KMS-11 (cell line): ENCODE results near the gene GIPC2.

Experiments
- H2AFZ ChIP-seq: fragments of 200-600 bp; sonication (generic); 2 replicates; pipeline ENCODE4 v1.6.1; 2016; ENCODE audit warnings: antibody characterized with exemption, mixed run types, low read depth
- H3K27ac ChIP-seq: fragments of 200-600 bp; sonication (generic); 2 replicates; pipeline ENCODE4 v1.6.1; 2016; ENCODE audit warnings: mild to moderate bottlenecking, mixed run types
- H3K27me3 ChIP-seq: fragments of 200-600 bp; sonication (generic); 2 replicates; pipeline ENCODE4 v1.6.1; 2017; ENCODE audit warnings: mild to moderate bottlenecking, low read depth, mixed run types, moderate library complexity; ENCODE audit not compliant: insufficient read depth
- H3K36me3 ChIP-seq: fragments of 200-600 bp; sonication (generic); 2 replicates; pipeline ENCODE4 v1.6.1; 2017; ENCODE audit warnings: mild to moderate bottlenecking, mixed run types; ENCODE audit not compliant: insufficient read depth
- H3K4me1 ChIP-seq: fragments of 200-600 bp; sonication (generic); 2 replicates; pipeline ENCODE4 v1.6.1; 2016; ENCODE audit warnings: mild to moderate bottlenecking, low read depth, mixed run types; ENCODE audit not compliant: poor library complexity, severe bottlenecking
- H3K4me2 ChIP-seq: fragments of 200-600 bp; sonication (generic); 2 replicates; pipeline ENCODE4 v1.7.0; 2016; ENCODE audit warnings: mild to moderate bottlenecking, mixed run types
- H3K4me3 ChIP-seq: fragments of 200-600 bp; sonication (generic); IDR thresholded peaks from 2 replicates; pipeline ENCODE4 v1.6.1; 2017; ENCODE audit warnings: low read depth, low read length, mixed read lengths; ENCODE audit not compliant: insufficient read depth
- H3K79me2 ChIP-seq: fragments of 200-600 bp; sonication (generic); 2 replicates; pipeline ENCODE4 v1.6.1; 2016; ENCODE audit warnings: low read depth, mixed run types; ENCODE audit not compliant: insufficient read depth
- H3K9ac ChIP-seq: fragments of 200-600 bp; sonication (generic); 2 replicates; pipeline ENCODE4 v1.6.1; 2016; ENCODE audit warnings: mild to moderate bottlenecking, mixed run types
- H4K20me1 ChIP-seq: fragments of 200-600 bp; sonication (generic); 2 replicates; pipeline ENCODE4 v1.6.1; 2016; ENCODE audit warnings: mild to moderate bottlenecking, mixed run types; ENCODE audit not compliant: insufficient read depth
- CTCF ChIP-seq: fragments of 200-600 bp; sonication (generic); conservative IDR thresholded peaks from 2 replicates; pipeline ENCODE4 v1.6.1; 2017; ENCODE audit warnings: low read depth, mild to moderate bottlenecking, antibody characterized with exemption, low read length, moderate library complexity, mixed read lengths

The GIPC2 gene

GRCh38 chr1:78156805-78157521 is 111.2 kb downstream of the GIPC2 start:
- Histone ChIP-seq H3K27me3 (no peaks in the 10 kb centered on the region), H3K4me2 (peak overlapping the region; percentile 68), H2AFZ (0 out of 2 replicates have a peak overlapping the region, but pooled peaks have one; percentile 26)

GRCh38 chr1:78165816-78166215 is 120.0 kb downstream of the GIPC2 start:
- no peaks in the 10 kb centered on the region for H3K79me2 ChIP-seq
- H4K20me1 ChIP-seq, result no peaks in the 10 kb centered on the region
- H3K9ac ChIP-seq, result no peak overlapping the region
- no peak overlapping the region for H3K4me3 ChIP-seq
- no peak overlapping the region for H2AFZ ChIP-seq
- no peak overlapping the region for H3K4me2 ChIP-seq
- H3K4me1 ChIP-seq, result peaks cover 6% of the 10 kb centered on the region
- no peaks in the 10 kb centered on the region for H3K27me3 ChIP-seq
- no peaks in the 10 kb centered on the region for H3K36me3 ChIP-seq
- no peak overlapping the region for H3K27ac ChIP-seq
- no peak for TF ChIP-seq CTCF

More at GRCh38 chr1:78156805-78157521, 111.2 kb downstream of the GIPC2 start:
- Histone ChIP-seq H3K9ac (no peak overlapping the region), H3K79me2 (no peaks in the 10 kb centered on the region), H3K27ac (peak overlapping the region; percentile 54), H4K20me1 (no peaks in the 10 kb centered on the region), H3K4me3 (no peak overlapping the region), H3K4me1 (peaks cover 62% of the 10 kb centered on the region), H3K36me3 (no peaks in the 10 kb centered on the region)
- no peak for TF ChIP-seq CTCF

- H2AFZ ChIP-seq, result no peak overlapping the region
- H3K4me2 ChIP-seq, result no peak overlapping the region
- peaks cover 23% of the 10 kb centered on the region for H3K4me1 ChIP-seq
- no peaks in the 10 kb centered on the region for H4K20me1 ChIP-seq
- no peak overlapping the region for H3K9ac ChIP-seq
- H3K79me2 ChIP-seq, result no peaks in the 10 kb centered on the region
- no peaks in the 10 kb centered on the region for H3K27me3 ChIP-seq
- H3K36me3 ChIP-seq, result no peaks in the 10 kb centered on the region
- no peak overlapping the region for H3K4me3 ChIP-seq
- no peak overlapping the region for H3K27ac ChIP-seq
- TF ChIP-seq CTCF, result no peak
These were observed 122.5 kb downstream of the GIPC2 start for GRCh38 chr1:78168306-78168705.

GRCh38 chr1:78170859-78171258 is 125.1 kb downstream of the GIPC2 start:
- Histone ChIP-seq H3K4me1 (peaks cover 23% of the 10 kb centered on the region), H3K27me3 (no peaks in the 10 kb centered on the region), H3K4me2 (no peak overlapping the region), H3K27ac (no peak overlapping the region), H3K36me3 (no peaks in the 10 kb centered on the region), H3K9ac (no peak overlapping the region), H2AFZ (no peak overlapping the region), H4K20me1 (no peaks in the 10 kb centered on the region), H3K4me3 (no peak overlapping the region), H3K79me2 (no peaks in the 10 kb centered on the region)
- TF ChIP-seq CTCF, result no peak
